HL-60 (cell line): ENCODE data around the gene RPUSD1.

ENCODE experiments used
- DNase-seq, 2 experiments: peaks; one replicate each; pipeline ENCODE4 v3.0.0-alpha.2; 2010 to 2020; ENCODE audit warnings: low read depth in 1 of 2, low spot score in 1 of 2
- H3K27ac ChIP-seq: fragments of 250-450 bp; sonication (Bioruptor Pico); replicated peaks from 2 replicates; pipeline ENCODE4 v1.5.1; 2020; ENCODE audit warnings: mild to moderate bottlenecking, moderate library complexity
- H3K27me3 ChIP-seq: fragments of 250-450 bp; sonication (Bioruptor Pico); 2 replicates; pipeline ENCODE4 v1.5.1; 2021; ENCODE audit warnings: mild to moderate bottlenecking, moderate library complexity; ENCODE audit not compliant: insufficient read depth, poor library complexity, severe bottlenecking
- H3K4me3 ChIP-seq: replicated peaks from 2 replicates; pipeline ENCODE4 v1.5.1; 2011; ENCODE audit warnings: mild to moderate bottlenecking, control low read depth, low read length; ENCODE audit not compliant: insufficient read depth
- GABPA ChIP-seq: IDR thresholded peaks from 2 replicates; pipeline ENCODE4 v1.6.1; 2012; ENCODE audit warnings: low read depth
- POLR2AphosphoS5 ChIP-seq: IDR thresholded peaks from 2 replicates; pipeline ENCODE4 v1.6.1; 2012; ENCODE audit warnings: low read depth
- SPI1 ChIP-seq: IDR thresholded peaks from 2 replicates; pipeline ENCODE4 v1.6.1; 2012; ENCODE audit warnings: low read depth, mild to moderate bottlenecking, borderline replicate concordance
- TF ChIP-seq, protein P1 (sequence below): IDR thresholded peaks from one replicate; pipeline ENCODE4 v1.5.1; 2011; ENCODE audit warnings: low read length, control low read depth, inconsistent platforms; ENCODE audit not compliant: insufficient read depth
- TF ChIP-seq, protein P2 (sequence below): IDR thresholded peaks from 2 replicates; pipeline ENCODE4 v1.6.1; 2012; ENCODE audit warnings: low read depth; ENCODE audit not compliant: insufficient replicate concordance

RPUSD1 gene

GRCh38 chr16:792221-792995 lies 4.2 kb upstream of the RPUSD1 start:
- Histone ChIP-seq H3K4me3 (no peak overlapping the region), H3K27ac (no peak overlapping the region), H3K27me3 (no peaks in the 10 kb centered on the region)
- no peak for DNase-seq
- no peak for TF ChIP-seq SPI1
- TF ChIP-seq GABPA: no peak
- TF ChIP-seq, protein P1, sequence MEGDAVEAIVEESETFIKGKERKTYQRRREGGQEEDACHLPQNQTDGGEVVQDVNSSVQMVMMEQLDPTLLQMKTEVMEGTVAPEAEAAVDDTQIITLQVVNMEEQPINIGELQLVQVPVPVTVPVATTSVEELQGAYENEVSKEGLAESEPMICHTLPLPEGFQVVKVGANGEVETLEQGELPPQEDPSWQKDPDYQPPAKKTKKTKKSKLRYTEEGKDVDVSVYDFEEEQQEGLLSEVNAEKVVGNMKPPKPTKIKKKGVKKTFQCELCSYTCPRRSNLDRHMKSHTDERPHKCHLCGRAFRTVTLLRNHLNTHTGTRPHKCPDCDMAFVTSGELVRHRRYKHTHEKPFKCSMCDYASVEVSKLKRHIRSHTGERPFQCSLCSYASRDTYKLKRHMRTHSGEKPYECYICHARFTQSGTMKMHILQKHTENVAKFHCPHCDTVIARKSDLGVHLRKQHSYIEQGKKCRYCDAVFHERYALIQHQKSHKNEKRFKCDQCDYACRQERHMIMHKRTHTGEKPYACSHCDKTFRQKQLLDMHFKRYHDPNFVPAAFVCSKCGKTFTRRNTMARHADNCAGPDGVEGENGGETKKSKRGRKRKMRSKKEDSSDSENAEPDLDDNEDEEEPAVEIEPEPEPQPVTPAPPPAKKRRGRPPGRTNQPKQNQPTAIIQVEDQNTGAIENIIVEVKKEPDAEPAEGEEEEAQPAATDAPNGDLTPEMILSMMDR: no peak
- no peak for TF ChIP-seq POLR2AphosphoS5
- TF ChIP-seq, protein P2, sequence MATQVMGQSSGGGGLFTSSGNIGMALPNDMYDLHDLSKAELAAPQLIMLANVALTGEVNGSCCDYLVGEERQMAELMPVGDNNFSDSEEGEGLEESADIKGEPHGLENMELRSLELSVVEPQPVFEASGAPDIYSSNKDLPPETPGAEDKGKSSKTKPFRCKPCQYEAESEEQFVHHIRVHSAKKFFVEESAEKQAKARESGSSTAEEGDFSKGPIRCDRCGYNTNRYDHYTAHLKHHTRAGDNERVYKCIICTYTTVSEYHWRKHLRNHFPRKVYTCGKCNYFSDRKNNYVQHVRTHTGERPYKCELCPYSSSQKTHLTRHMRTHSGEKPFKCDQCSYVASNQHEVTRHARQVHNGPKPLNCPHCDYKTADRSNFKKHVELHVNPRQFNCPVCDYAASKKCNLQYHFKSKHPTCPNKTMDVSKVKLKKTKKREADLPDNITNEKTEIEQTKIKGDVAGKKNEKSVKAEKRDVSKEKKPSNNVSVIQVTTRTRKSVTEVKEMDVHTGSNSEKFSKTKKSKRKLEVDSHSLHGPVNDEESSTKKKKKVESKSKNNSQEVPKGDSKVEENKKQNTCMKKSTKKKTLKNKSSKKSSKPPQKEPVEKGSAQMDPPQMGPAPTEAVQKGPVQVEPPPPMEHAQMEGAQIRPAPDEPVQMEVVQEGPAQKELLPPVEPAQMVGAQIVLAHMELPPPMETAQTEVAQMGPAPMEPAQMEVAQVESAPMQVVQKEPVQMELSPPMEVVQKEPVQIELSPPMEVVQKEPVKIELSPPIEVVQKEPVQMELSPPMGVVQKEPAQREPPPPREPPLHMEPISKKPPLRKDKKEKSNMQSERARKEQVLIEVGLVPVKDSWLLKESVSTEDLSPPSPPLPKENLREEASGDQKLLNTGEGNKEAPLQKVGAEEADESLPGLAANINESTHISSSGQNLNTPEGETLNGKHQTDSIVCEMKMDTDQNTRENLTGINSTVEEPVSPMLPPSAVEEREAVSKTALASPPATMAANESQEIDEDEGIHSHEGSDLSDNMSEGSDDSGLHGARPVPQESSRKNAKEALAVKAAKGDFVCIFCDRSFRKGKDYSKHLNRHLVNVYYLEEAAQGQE: no peak

- no peaks in the 10 kb centered on the region for H3K27me3 ChIP-seq
- H3K27ac ChIP-seq: no peak overlapping the region
- TF ChIP-seq, protein P1: no peak
- no peak for TF ChIP-seq GABPA
- no peak for TF ChIP-seq SPI1
- TF ChIP-seq POLR2AphosphoS5: no peak
- TF ChIP-seq, protein P2: no peak
- no peak overlapping the region for H3K4me3 ChIP-seq
- no peak for DNase-seq
These were observed 3.0 kb upstream of the RPUSD1 start for GRCh38 chr16:791131-791530.

DNA sequence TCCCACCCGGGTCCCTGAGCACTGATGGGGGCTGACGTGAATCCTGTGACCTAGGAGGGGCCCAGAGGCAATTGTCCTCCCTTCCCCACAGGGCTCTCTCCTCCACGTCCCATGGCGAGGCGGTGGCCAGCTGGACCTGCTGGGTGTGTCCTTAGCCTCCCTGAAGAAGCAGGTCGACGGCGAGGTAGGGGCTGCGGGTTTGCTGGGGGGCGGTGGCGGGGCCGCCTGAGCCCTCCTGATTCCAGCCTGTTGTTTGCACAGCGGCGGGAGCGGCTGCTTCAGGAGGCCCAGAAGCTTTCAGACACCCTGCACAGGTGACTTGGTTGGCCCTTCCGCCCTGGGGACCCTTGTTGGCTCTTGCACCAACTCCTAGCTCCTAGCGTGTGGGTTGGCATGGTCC lies 1.9 kb upstream of the RPUSD1 start:
- no peaks in the 10 kb centered on the region for H3K27me3 ChIP-seq
- no peak for DNase-seq
- no peak overlapping the region for H3K27ac ChIP-seq
- no peak for TF ChIP-seq GABPA
- TF ChIP-seq POLR2AphosphoS5: no peak
- TF ChIP-seq, protein P2: no peak
- no peak overlapping the region for H3K4me3 ChIP-seq
